ENCODE results near the gene KRTAP9-7.
"Not testable (repeated sequence)": the region's sequence is repeated elsewhere in the genome, so short reads cannot be mapped to it uniquely, and the experiment has no call there.

KRTAP9-7 gene

DNA sequence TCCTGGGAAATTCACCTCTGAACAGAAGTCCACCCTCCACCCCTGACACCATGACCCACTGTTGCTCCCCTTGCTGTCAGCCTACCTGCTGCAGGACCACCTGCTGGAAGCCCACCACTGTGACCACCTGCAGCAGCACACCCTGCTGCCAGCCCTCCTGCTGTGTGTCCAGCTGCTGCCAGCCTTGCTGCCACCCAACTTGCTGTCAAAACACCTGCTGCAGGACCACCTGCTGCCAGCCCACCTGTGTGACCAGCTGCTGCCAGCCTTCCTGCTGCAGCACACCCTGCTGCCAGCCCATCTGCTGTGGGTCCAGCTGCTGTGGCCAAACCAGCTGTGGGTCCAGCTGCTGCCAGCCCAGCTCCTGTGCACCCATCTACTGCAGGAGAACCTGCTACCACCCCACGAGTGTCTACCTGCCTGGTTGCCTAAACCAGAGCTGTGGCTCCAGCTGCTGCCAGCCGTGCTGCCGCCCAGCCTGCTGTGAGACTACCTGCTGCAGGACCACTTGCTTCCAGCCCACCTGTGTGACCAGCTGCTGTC, at the start of gene KRTAP9-7:
Gene KRTAP9-7 (plus strand): TSS at position 51 of the 543 bp plus-strand sequence. CDS start 0 bp downstream, at position 51.
- DNase-seq: not testable (repeated sequence)

DNA sequence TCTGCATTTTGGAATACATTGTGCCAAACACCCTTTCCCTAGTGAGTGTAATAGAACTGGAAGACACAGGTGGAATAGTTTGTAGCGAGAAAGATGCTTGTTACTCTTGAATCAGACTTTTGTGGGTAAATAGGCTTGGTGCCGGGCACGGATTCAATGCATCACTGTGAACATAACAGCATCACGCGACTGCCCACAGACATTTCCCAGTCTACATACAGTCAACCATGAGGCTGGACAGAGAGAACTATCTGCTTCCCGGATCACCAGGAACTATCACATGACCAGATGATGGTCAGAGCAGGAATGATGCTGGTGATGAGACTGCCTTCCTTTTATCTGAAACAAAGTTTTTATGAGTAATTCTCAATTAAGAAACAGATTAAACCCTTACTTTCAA, 49.4 kb upstream of the KRTAP9-7 start:
- no peak for DNase-seq

DNA sequence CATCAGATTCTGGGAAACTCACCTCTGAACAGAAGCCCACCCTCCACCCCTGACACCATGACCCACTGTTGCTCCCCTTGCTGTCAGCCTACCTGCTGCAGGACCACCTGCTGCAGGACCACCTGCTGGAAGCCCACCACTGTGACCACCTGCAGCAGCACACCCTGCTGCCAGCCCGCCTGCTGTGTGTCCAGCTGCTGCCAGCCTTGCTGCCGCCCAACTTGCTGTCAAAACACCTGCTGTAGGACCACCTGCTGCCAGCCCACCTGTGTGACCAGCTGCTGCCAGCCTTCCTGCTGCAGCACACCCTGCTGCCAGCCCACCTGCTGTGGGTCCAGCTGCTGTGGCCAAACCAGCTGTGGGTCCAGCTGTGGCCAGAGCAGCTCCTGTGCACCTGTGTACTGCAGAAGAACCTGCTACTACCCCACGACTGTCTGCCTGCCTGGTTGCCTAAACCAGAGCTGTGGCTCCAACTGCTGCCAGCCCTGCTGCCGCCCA, 48.9 kb upstream of the KRTAP9-7 start, which contains the start of gene KRTAP9-2:
Gene KRTAP9-2 (plus strand): TSS at position 51 of the 498 bp plus-strand sequence. CDS start 7 bp downstream, at position 58.
- DNase-seq: not testable (repeated sequence)

- no peak for DNase-seq
Observed at GRCh38 chr17:41230094-41230493, 45.4 kb upstream of the KRTAP9-7 start.

DNA sequence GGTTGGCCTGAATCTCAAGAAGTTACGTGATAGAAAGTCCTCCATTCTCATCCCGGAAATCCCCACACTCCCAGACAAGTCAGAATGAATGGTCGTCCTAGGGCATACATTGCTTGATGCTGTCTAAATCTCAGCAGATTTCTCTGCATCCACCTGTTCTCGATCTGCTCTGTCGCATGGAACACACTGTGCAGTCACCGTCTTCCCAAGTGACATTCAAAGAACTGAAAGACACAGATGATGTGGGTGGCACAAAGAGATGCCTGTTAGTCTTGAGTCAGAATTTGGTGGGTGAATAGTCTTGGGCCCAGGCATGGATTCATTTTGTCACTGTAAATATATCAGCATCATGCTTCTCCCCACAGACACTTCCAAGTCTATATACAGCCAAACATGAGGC, 43.8 kb upstream of the KRTAP9-7 start:
- DNase-seq: no peak

DNA sequence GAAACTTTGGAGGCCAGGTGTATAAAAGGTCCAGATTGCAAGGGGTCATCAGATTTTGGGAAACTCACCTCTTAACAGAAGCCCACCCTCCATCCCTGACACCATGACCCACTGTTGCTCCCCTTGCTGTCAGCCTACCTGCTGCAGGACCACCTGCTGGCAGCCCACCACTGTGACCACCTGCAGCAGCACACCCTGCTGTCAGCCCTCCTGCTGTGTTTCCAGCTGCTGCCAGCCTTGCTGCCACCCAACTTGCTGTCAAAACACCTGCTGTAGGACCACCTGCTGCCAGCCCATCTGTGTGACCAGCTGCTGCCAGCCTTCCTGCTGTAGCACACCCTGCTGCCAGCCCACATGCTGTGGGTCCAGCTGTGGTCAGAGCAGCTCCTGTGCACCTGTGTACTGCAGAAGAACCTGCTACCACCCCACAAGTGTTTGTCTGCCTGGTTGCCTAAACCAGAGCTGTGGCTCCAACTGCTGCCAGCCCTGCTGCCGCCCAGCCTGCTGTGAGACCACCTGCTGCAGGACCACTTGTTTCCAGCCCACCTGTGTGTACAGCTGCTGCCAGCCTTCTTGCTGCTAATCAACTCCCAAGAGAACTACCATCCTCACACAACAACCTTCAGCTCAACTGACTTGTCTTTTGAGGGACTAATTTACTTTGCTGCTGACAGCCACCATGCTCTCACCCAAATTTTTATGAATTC, 42.9 kb upstream of the KRTAP9-7 start, which contains the start of gene KRTAP9-3:
Gene KRTAP9-3 (plus strand): TSS at position 51 of the 707 bp plus-strand sequence. CDS start 53 bp downstream, at position 104.
- not testable (repeated sequence) for DNase-seq

DNA sequence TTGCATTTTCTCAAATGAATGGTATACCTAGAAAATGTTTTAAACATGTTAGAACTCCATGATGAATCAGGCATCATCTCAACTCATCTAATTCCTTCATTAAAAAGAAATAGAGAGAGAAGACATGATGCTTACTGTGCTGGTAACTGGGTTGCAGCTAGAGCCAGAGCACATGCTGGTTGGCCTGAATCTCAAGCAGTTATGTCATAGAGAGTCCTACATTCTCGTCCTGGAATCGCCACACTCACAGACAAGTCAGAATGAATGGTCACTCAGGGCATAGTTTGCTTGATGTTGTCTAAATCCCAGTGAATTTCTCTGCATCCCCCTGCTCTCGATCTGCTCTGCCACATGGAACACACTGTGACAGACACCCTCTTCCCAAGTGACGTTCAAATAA, 38.4 kb upstream of the KRTAP9-7 start:
- DNase-seq: not testable (repeated sequence)

- not testable (repeated sequence) for DNase-seq
Observed at GRCh38 chr17:41237949-41238437, 37.5 kb upstream of the KRTAP9-7 start, which contains the start of gene KRTAP9-8. TSS of gene KRTAP9-8 (plus strand) at chr17:41237999. CDS start at chr17:41238052, 53 bp downstream.

DNA sequence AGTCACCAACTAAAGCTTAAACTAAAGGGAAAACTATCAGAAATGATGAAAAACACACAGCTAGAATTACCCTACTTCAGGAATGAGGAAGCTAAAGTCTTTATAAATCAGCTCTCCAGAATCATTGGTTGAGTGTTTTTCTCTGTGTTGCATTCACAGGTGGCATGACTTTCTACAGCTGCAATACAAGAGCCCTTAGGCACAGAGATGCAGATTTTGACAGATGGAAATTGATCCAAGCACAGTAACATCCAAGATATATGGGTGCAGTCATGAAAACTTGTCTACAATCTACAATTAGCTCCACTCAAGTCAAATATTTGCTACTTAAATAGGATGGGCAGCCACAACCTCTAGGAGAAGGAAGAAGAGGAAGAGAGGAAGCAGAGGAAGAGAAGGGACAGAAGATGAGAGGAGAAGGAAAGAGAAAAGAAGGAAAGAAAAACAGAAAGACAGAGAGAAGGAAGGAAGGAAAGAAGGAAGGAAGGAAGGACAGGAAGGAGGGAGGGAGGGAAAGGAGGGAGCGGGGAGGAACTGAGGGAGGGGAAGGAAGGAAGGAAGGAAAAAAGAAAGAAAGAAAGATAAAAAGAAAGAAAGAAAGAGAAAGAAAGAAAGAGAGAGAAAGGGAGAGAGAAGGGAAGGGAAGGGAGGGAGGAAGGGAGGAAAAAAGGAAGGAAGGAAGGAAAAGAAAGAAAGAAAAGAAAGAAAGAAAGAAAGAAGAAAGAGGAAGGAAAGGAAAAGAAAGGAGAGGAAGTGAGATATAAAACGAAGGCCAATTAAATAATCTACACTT, 28.3 kb upstream of the KRTAP9-7 start:
- not testable (repeated sequence) for DNase-seq

- not testable (repeated sequence) for DNase-seq
Observed at GRCh38 chr17:41249637-41250240, 25.8 kb upstream of the KRTAP9-7 start, which contains the start of gene KRTAP9-4. TSS of gene KRTAP9-4 (plus strand) at chr17:41249687. CDS start at chr17:41249721, 34 bp downstream.

DNA sequence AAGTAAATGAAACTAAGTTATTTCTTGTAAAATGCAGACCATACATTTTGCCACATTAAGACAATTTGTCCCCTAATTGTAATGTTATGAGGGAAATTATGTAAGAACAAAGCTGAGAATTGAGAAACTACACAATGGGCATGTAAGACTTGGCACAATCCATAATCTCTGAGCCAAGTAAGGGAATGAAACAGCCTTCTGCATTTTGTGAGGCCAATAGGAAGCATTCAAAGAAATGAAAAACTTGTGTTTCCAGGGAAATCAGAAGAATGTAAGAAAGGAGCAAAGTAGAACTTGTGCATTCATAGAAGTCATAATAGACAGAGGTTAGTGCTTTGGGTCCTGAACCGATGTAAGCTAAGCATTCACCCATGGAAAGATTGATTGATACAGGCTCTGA, 24.2 kb upstream of the KRTAP9-7 start:
- no peak for DNase-seq

GRCh38 chr17:41254861-41255260, 20.6 kb upstream of the KRTAP9-7 start:
- DNase-seq: no peak

GRCh38 chr17:41255381-41256290, 19.9 kb upstream of the KRTAP9-7 start, which contains the start of gene KRTAP9-9:
TSS of gene KRTAP9-9 (plus strand) at chr17:41255384.
- not testable (repeated sequence) for DNase-seq

GRCh38 chr17:41256291-41256685, 19.2 kb upstream of the KRTAP9-7 start:
- DNase-seq: no peak

DNA sequence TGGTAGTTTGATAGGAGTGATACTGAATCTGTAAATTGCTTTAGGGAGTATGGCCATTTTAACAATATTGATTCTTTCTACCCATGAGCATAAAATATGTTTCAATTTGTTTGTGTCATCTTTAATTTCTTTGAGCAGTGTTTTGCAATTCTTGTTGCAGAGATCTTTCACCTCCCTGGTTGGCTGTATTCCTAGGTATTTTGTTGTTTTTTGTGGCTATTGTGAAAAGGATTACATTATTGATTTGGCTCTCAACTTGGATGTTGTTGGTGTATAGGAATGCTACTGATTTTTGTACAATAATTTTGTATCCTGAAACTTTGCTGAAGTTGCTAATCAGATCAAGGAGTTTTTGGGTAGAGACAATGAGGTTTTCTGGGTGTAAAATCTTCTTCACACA, 17.1 kb upstream of the KRTAP9-7 start:
- no peak for DNase-seq

GRCh38 chr17:41263212-41263611, 12.3 kb upstream of the KRTAP9-7 start:
- no peak for DNase-seq

- no peak for DNase-seq
Observed at GRCh38 chr17:41264599-41264998, 10.9 kb upstream of the KRTAP9-7 start.

DNA sequence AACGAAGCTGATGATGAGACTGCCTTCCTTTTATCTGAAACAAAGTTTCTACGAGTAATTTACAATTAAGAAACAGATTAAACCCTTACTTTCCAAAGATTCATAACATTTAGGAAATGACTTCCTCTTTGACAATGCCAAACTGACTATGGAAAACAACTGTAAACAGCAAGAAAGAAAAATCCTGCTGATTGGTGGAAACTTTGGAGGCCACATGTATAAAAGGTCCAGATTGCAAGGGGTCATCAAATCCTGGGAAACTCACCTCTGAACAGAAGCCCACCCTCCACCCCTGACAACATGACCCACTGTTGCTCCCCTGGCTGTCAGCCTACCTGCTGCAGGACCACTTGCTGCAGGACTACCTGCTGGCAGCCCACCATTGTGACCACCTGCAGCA, 10.4 kb upstream of the KRTAP9-7 start, which contains the start of gene KRTAP9-6:
Gene KRTAP9-6 (plus strand): TSS at position 301 of the 400 bp plus-strand sequence. CDS start 0 bp downstream, at position 301.
- DNase-seq: no peak

GRCh38 chr17:41267711-41268110, 7.8 kb upstream of the KRTAP9-7 start:
- DNase-seq: no peak

GRCh38 chr17:41271323-41271722, 4.2 kb upstream of the KRTAP9-7 start:
- DNase-seq: not testable (repeated sequence)

- DNase-seq: no peak
Observed at GRCh38 chr17:41271858-41272257, 3.6 kb upstream of the KRTAP9-7 start.

Data from CD4-positive, alpha-beta T cell treated with Interleukin-4 for 4 hours (primary cell).